GM19351 (cell line): ENCODE measurements around the gene ARL15.

ENCODE experiments used
- ATAC-seq: cut with Tn5 transposase; IDR thresholded peaks from one replicate; pipeline ENCODE4 v1.9.1; 2021; ENCODE audit warnings: mild to moderate bottlenecking, moderate library complexity; ENCODE audit not compliant: unreplicated experiment

Gene ARL15

GRCh38 chr5:54162184-54162583 is 148.2 kb downstream of the ARL15 start:
- no peak for ATAC-seq

GRCh38 chr5:54160329-54160728 is 150.0 kb downstream of the ARL15 start:
- ATAC-seq, result no peak

GRCh38 chr5:54159893-54160195 is 150.5 kb downstream of the ARL15 start:
- ATAC-seq, result no peak

- peak; percentile 66 for ATAC-seq
Measured at GRCh38 chr5:54159153-54159892, 151.1 kb downstream of the ARL15 start.

GRCh38 chr5:54156577-54156976 is 153.8 kb downstream of the ARL15 start:
- no peak for ATAC-seq

GRCh38 chr5:54150841-54151240 is 159.5 kb downstream of the ARL15 start:
- ATAC-seq, result no peak

- no peak for ATAC-seq
Measured at GRCh38 chr5:54148858-54149257, 161.5 kb downstream of the ARL15 start.

GRCh38 chr5:54148067-54148845 is 162.1 kb downstream of the ARL15 start:
- no peak for ATAC-seq

- no peak for ATAC-seq
Measured at GRCh38 chr5:54146916-54147315, 163.5 kb downstream of the ARL15 start.

GRCh38 chr5:54146390-54146789 is 164.0 kb downstream of the ARL15 start:
- no peak for ATAC-seq

GRCh38 chr5:54140247-54140840 is 170.0 kb downstream of the ARL15 start:
- no peak for ATAC-seq

- ATAC-seq, result no peak
Measured at GRCh38 chr5:54136516-54137440, 173.6 kb downstream of the ARL15 start.

GRCh38 chr5:54135042-54135441 is 175.3 kb downstream of the ARL15 start:
- no peak for ATAC-seq

GRCh38 chr5:54133917-54134316 is 176.5 kb downstream of the ARL15 start:
- ATAC-seq, result no peak

- ATAC-seq, result no peak
Measured at GRCh38 chr5:54120473-54120872, 189.9 kb downstream of the ARL15 start.

- ATAC-seq, result no peak
Measured at GRCh38 chr5:54117957-54118356, 192.4 kb downstream of the ARL15 start.

GRCh38 chr5:54115735-54116403 is 194.5 kb downstream of the ARL15 start:
- no peak for ATAC-seq

- ATAC-seq, result no peak
Measured at GRCh38 chr5:54113060-54113459, 197.3 kb downstream of the ARL15 start.

GRCh38 chr5:54109626-54110330 is 200.6 kb downstream of the ARL15 start:
- no peak for ATAC-seq

- ATAC-seq, result no peak
Measured at GRCh38 chr5:54108136-54108535, 202.2 kb downstream of the ARL15 start.
